ENCODE data around the gene CLDN20. TPM values are rescaled to one million over a fixed set of nuclear protein-coding genes. Genes with fewer than 3 reads are reported as not detected.

The CLDN20 gene
- total RNA-seq, 1 experiment from 2014 or later = not detected

GRCh38 chr6:155235087-155235486, 28.7 kb upstream of the CLDN20 start:
- H3K9me3 ChIP-seq (ENCODE audit: low read length) = no peaks in the 10 kb centered on the region
- H2AFZ ChIP-seq (ENCODE audit: low read length) = no peak overlapping the region
- no peaks in the 10 kb centered on the region for H3K9me2 ChIP-seq (replicated peaks; ENCODE audit: insufficient read depth, low read length)
- no peaks in the 10 kb centered on the region for H4K20me1 ChIP-seq (ENCODE audit: insufficient read depth, low read depth, low read length)
- no peaks in the 10 kb centered on the region for H3K79me2 ChIP-seq (ENCODE audit: low read length)
- no peaks in the 10 kb centered on the region for H3K4me1 ChIP-seq (ENCODE audit: low read length)
- H3K4me3 ChIP-seq (ENCODE audit: low read length) = no peak overlapping the region
- H3K36me3 ChIP-seq (ENCODE audit: insufficient read depth, low read length) = no peaks in the 10 kb centered on the region
- no peak for DNase-seq
- H3K4me2 ChIP-seq (ENCODE audit: low read depth, low read length, poor library complexity, severe bottlenecking) = no peak overlapping the region
- H3K27ac ChIP-seq (ENCODE audit: low read length) = no peak overlapping the region
- no peaks in the 10 kb centered on the region for H3K27me3 ChIP-seq (ENCODE audit: low read length)
- no peak overlapping the region for H3K9ac ChIP-seq (ENCODE audit: low read length)

DNA sequence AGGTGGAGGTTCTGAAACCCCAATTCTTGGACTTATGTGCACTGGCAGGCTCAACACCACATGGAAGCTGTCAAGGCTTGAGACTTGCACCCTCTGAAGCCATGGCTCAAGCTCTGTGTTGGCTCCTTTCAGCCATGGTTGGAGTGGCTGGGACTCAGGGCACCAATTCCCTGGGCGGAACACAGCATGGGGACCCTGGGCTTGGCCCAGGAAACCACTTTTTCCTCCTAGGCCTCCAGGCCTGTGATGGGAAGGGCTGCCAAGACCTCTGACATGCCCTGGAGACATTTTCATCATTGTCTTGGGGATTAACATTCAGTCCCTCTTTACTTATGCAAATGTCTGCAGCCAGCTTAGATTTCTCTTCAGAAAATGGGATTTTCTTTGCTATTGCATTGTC, 26.2 kb upstream of the CLDN20 start:
- no peak for DNase-seq
- no peak overlapping the region for H2AFZ ChIP-seq (ENCODE audit: low read length)
- no peaks in the 10 kb centered on the region for H3K9me3 ChIP-seq (ENCODE audit: low read length)
- no peak overlapping the region for H3K27ac ChIP-seq (ENCODE audit: low read length)
- H3K9ac ChIP-seq (ENCODE audit: low read length) = no peak overlapping the region
- no peaks in the 10 kb centered on the region for H3K9me2 ChIP-seq (replicated peaks; ENCODE audit: insufficient read depth, low read length)
- no peaks in the 10 kb centered on the region for H3K4me1 ChIP-seq (ENCODE audit: low read length)
- no peak overlapping the region for H3K4me2 ChIP-seq (ENCODE audit: low read depth, low read length, poor library complexity, severe bottlenecking)
- H3K27me3 ChIP-seq (ENCODE audit: low read length) = no peaks in the 10 kb centered on the region
- no peaks in the 10 kb centered on the region for H3K79me2 ChIP-seq (ENCODE audit: low read length)
- H3K4me3 ChIP-seq (ENCODE audit: low read length) = no peak overlapping the region
- no peaks in the 10 kb centered on the region for H3K36me3 ChIP-seq (ENCODE audit: insufficient read depth, low read length)
- no peaks in the 10 kb centered on the region for H4K20me1 ChIP-seq (ENCODE audit: insufficient read depth, low read depth, low read length)

DNA sequence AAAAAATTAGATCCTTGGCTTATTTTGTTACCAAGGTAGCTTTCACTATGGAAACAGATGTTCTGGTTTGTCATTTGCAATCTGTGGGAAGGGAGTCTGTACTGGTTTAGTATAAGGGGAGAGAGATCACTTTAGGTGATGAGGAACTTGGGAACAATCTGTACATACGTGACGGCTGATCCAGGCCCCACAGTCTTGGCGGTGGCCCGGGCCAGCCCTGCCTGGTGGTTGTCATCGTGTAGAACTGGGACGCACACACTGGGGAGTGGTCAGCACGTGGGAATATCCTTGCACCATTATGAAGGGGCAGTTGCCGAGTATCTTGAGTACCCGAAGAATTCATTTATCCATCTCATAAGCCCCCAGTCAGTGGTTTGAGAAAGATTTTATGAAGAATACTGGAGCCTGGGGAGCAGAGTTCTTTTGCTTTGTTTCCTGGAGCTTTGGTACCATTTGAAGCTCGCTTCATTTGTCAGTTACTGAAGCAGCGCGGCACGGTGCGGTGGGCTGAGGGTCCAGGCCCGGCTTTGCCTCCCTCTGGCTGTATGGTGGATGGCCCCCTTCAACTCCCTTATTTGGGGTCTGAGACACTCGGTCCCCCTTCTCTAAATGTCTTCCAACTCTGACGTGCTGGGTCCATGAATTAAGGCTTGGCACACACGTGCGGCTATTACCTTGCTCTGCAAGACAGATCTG, 22.8 kb upstream of the CLDN20 start:
- H3K36me3 ChIP-seq (ENCODE audit: insufficient read depth, low read length) = no peaks in the 10 kb centered on the region
- no peak overlapping the region for H3K27ac ChIP-seq (ENCODE audit: low read length)
- no peaks in the 10 kb centered on the region for H3K79me2 ChIP-seq (ENCODE audit: low read length)
- no peak overlapping the region for H3K4me2 ChIP-seq (ENCODE audit: low read depth, low read length, poor library complexity, severe bottlenecking)
- no peaks in the 10 kb centered on the region for H3K9me2 ChIP-seq (replicated peaks; ENCODE audit: insufficient read depth, low read length)
- H3K4me1 ChIP-seq (ENCODE audit: low read length) = no peaks in the 10 kb centered on the region
- H3K9ac ChIP-seq (ENCODE audit: low read length) = no peak overlapping the region
- H3K27me3 ChIP-seq (ENCODE audit: low read length) = no peaks in the 10 kb centered on the region
- no peak for DNase-seq
- H4K20me1 ChIP-seq (ENCODE audit: insufficient read depth, low read depth, low read length) = no peaks in the 10 kb centered on the region
- no peak overlapping the region for H2AFZ ChIP-seq (ENCODE audit: low read length)
- no peaks in the 10 kb centered on the region for H3K9me3 ChIP-seq (ENCODE audit: low read length)
- H3K4me3 ChIP-seq (ENCODE audit: low read length) = no peak overlapping the region

DNA sequence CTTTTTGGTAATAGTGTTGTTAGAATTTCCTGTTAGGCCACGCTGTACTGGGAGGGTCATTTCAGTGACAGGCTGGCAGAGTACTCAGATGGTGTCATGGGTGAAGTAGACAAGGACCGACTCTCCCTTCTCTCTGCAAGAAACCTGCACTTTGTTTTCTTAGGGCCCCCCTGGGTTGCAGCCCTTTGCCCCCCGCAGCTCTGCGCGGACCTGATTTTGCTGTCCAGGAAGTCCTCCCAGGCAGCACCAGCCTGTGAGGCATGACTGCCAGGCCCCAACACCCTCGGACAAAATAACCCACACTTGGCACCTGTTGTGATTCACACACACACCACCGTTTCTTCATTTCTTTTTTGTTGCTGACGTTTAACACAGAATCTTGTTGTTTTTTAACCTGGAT, 21.8 kb upstream of the CLDN20 start:
- Histone ChIP-seq H3K79me2 (ENCODE audit: low read length) (no peaks in the 10 kb centered on the region), H3K9me2 (replicated peaks; ENCODE audit: insufficient read depth, low read length) (no peaks in the 10 kb centered on the region), H3K9me3 (ENCODE audit: low read length) (no peaks in the 10 kb centered on the region), H3K4me2 (ENCODE audit: low read depth, low read length, poor library complexity, severe bottlenecking) (no peak overlapping the region), H3K4me1 (ENCODE audit: low read length) (no peaks in the 10 kb centered on the region), H3K9ac (ENCODE audit: low read length) (no peak overlapping the region), H3K4me3 (ENCODE audit: low read length) (no peak overlapping the region), H3K36me3 (ENCODE audit: insufficient read depth, low read length) (no peaks in the 10 kb centered on the region), H2AFZ (ENCODE audit: low read length) (no peak overlapping the region), H3K27me3 (ENCODE audit: low read length) (no peaks in the 10 kb centered on the region), H3K27ac (ENCODE audit: low read length) (no peak overlapping the region), H4K20me1 (ENCODE audit: insufficient read depth, low read depth, low read length) (no peaks in the 10 kb centered on the region)
- DNase-seq = no peak

- no peaks in the 10 kb centered on the region for H3K9me3 ChIP-seq (ENCODE audit: low read length)
- H3K4me2 ChIP-seq (ENCODE audit: low read depth, low read length, poor library complexity, severe bottlenecking) = no peak overlapping the region
- H3K27me3 ChIP-seq (ENCODE audit: low read length) = no peaks in the 10 kb centered on the region
- H3K4me3 ChIP-seq (ENCODE audit: low read length) = no peak overlapping the region
- no peak overlapping the region for H2AFZ ChIP-seq (ENCODE audit: low read length)
- no peaks in the 10 kb centered on the region for H3K4me1 ChIP-seq (ENCODE audit: low read length)
- peaks cover 7% of the 10 kb centered on the region; the same call in 1 of the 2 replicates for H3K36me3 ChIP-seq (ENCODE audit: insufficient read depth, low read length)
- no peaks in the 10 kb centered on the region for H4K20me1 ChIP-seq (ENCODE audit: insufficient read depth, low read depth, low read length)
- no peak overlapping the region for H3K27ac ChIP-seq (ENCODE audit: low read length)
- DNase-seq = no peak
- no peaks in the 10 kb centered on the region for H3K79me2 ChIP-seq (ENCODE audit: low read length)
- H3K9ac ChIP-seq (ENCODE audit: low read length) = no peak overlapping the region
- no peaks in the 10 kb centered on the region for H3K9me2 ChIP-seq (replicated peaks; ENCODE audit: insufficient read depth, low read length)
Observed at GRCh38 chr6:155244434-155244833, 19.4 kb upstream of the CLDN20 start.

- no peak for DNase-seq
- H3K9ac ChIP-seq (ENCODE audit: low read length) = no peak overlapping the region
- no peak overlapping the region for H2AFZ ChIP-seq (ENCODE audit: low read length)
Observed at GRCh38 chr6:155245193-155245592, 18.6 kb upstream of the CLDN20 start.

DNA sequence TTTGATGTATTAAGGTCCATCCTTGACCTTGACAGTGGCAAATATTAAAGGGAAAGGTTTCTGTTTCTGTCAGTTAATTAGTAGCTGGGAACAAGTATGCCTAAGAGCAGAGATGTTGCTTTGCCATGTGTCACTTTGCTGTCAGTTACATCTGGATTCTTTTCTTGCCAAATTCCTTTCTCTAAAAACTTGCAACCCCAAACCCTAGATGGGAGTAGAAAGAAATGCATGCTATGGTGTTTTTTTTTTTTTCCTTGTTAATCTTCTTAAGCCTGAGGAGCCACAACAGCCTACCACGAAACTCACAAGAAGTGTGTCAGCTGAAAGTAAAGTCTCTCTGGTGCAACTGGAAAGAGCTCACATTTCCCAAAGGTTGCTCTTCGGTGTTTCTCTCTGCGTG, 18.0 kb upstream of the CLDN20 start:
- Histone ChIP-seq H3K9ac (ENCODE audit: low read length) (no peak overlapping the region), H4K20me1 (ENCODE audit: insufficient read depth, low read depth, low read length) (no peaks in the 10 kb centered on the region), H3K9me2 (replicated peaks; ENCODE audit: insufficient read depth, low read length) (no peaks in the 10 kb centered on the region), H3K36me3 (ENCODE audit: insufficient read depth, low read length) (peaks cover 7% of the 10 kb centered on the region; the same call in 1 of the 2 replicates), H3K4me1 (ENCODE audit: low read length) (no peaks in the 10 kb centered on the region), H3K4me3 (ENCODE audit: low read length) (no peak overlapping the region), H3K79me2 (ENCODE audit: low read length) (no peaks in the 10 kb centered on the region), H3K27ac (ENCODE audit: low read length) (no peak overlapping the region), H2AFZ (ENCODE audit: low read length) (no peak overlapping the region), H3K27me3 (ENCODE audit: low read length) (no peaks in the 10 kb centered on the region), H3K4me2 (ENCODE audit: low read depth, low read length, poor library complexity, severe bottlenecking) (no peak overlapping the region), H3K9me3 (ENCODE audit: low read length) (no peaks in the 10 kb centered on the region)
- DNase-seq = no peak

More at GRCh38 chr6:155245193-155245592, 18.6 kb upstream of the CLDN20 start:
- H4K20me1 ChIP-seq (ENCODE audit: insufficient read depth, low read depth, low read length) = no peaks in the 10 kb centered on the region
- no peaks in the 10 kb centered on the region for H3K9me2 ChIP-seq (replicated peaks; ENCODE audit: insufficient read depth, low read length)
- H3K4me1 ChIP-seq (ENCODE audit: low read length) = no peaks in the 10 kb centered on the region
- H3K27me3 ChIP-seq (ENCODE audit: low read length) = no peaks in the 10 kb centered on the region
- H3K27ac ChIP-seq (ENCODE audit: low read length) = no peak overlapping the region
- H3K36me3 ChIP-seq (ENCODE audit: insufficient read depth, low read length) = peaks cover 7% of the 10 kb centered on the region; the same call in 1 of the 2 replicates
- no peak overlapping the region for H3K4me2 ChIP-seq (ENCODE audit: low read depth, low read length, poor library complexity, severe bottlenecking)
- no peak overlapping the region for H3K4me3 ChIP-seq (ENCODE audit: low read length)
- no peaks in the 10 kb centered on the region for H3K9me3 ChIP-seq (ENCODE audit: low read length)
- no peaks in the 10 kb centered on the region for H3K79me2 ChIP-seq (ENCODE audit: low read length)

DNA sequence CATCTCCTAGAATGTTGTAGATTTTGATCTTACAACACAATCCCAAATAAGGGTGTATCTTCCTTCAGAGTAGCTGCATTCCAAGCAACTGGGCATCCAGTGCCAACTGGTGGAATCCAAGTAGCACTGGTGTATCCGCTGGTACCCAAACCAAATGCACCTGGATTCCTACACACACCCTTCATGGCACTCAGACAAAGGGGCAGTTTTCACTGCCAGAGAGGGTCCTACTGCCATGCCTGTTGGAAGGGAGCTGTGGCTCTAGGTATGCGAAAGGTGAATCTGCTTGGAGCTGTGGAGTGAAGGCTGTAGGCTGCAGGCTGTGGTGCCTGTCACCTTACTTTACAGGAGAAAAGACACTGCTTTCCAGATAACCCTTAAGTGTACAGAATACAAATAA, 17.0 kb upstream of the CLDN20 start:
- Histone ChIP-seq H3K36me3 (ENCODE audit: insufficient read depth, low read length) (peaks cover 7% of the 10 kb centered on the region; the same call in 1 of the 2 replicates), H3K9me3 (ENCODE audit: low read length) (no peaks in the 10 kb centered on the region), H3K27me3 (ENCODE audit: low read length) (no peaks in the 10 kb centered on the region), H3K4me2 (ENCODE audit: low read depth, low read length, poor library complexity, severe bottlenecking) (no peak overlapping the region), H3K9ac (ENCODE audit: low read length) (no peak overlapping the region), H3K27ac (ENCODE audit: low read length) (no peak overlapping the region), H2AFZ (ENCODE audit: low read length) (no peak overlapping the region), H3K4me3 (ENCODE audit: low read length) (no peak overlapping the region), H4K20me1 (ENCODE audit: insufficient read depth, low read depth, low read length) (no peaks in the 10 kb centered on the region), H3K9me2 (replicated peaks; ENCODE audit: insufficient read depth, low read length) (no peaks in the 10 kb centered on the region), H3K79me2 (ENCODE audit: low read length) (no peaks in the 10 kb centered on the region), H3K4me1 (ENCODE audit: low read length) (no peaks in the 10 kb centered on the region)
- DNase-seq = no peak

Measured in Karpas-422 (cell line).